CD4-positive, alpha-beta T cell (primary cell): Measurements from ENCODE around the gene E2F3. TPM values are rescaled to one million over a fixed set of nuclear protein-coding genes. Genes with fewer than 3 reads are reported as not detected.

Experiments used
- ATAC-seq: fragments of 200-7000 bp; cut with Tn5 transposase; one replicate; pipeline ENCODE4 v1.10.0; 2022; ENCODE audit warnings: mild to moderate bottlenecking; ENCODE audit not compliant: poor library complexity
- CTCF ChIA-PET: fragments of 350-600 bp; sonication (Branson Sonifier 250); formaldehyde crosslinking; loops from one replicate; lab custom pipeline; 2021; ENCODE audit warnings: antibody characterized with exemption, inconsistent platforms; lab: Charles Lee
- POLR2A ChIA-PET: fragments of 350-600 bp; sonication (Branson Sonifier 250); formaldehyde crosslinking; loops from one replicate; lab custom pipeline; 2021; ENCODE audit warnings: antibody characterized with exemption, inconsistent platforms; lab: Charles Lee
- DNase-seq, 14 experiments: peaks; one replicate each; pipeline ENCODE4 v3.0.0-alpha.2; 2013 to 2020; ENCODE audit warnings: mixed read lengths in 2 of 14
- H3K27ac ChIP-seq, 2 donors: one replicate each; pipeline versions ENCODE4 v1.5.1 to v1.7.0; 2013; ENCODE audit warnings: low read length in 2 of 2, low read depth in 1 of 2, mild to moderate bottlenecking in 1 of 2
- H3K27me3 ChIP-seq, 2 experiments: 1 replicate in 1 of 2; 2 replicates in 1 of 2; pipeline versions ENCODE4 v1.6.1 to v1.7.0; 2013; ENCODE audit warnings: low read length in 2 of 2, control low read depth in 1 of 2, mild to moderate bottlenecking in 1 of 2, moderate library complexity in 1 of 2; ENCODE audit not compliant: insufficient read depth in 2 of 2, control insufficient read depth in 1 of 2
- H3K36me3 ChIP-seq: one replicate; pipeline ENCODE4 v1.6.1; 2013; ENCODE audit warnings: low read length, control low read depth; ENCODE audit not compliant: insufficient read depth
- H3K4me1 ChIP-seq: one replicate; pipeline ENCODE4 v1.6.1; 2013; ENCODE audit warnings: low read length, control low read depth; ENCODE audit not compliant: insufficient read depth
- H3K4me3 ChIP-seq: one replicate; pipeline ENCODE4 v1.5.1; 2013; ENCODE audit warnings: mild to moderate bottlenecking, low read length, moderate library complexity
- H3K9me3 ChIP-seq, 2 experiments: 1 replicate in 1 of 2; 2 replicates in 1 of 2; pipeline versions ENCODE4 v1.6.1 to v1.7.0; 2013; ENCODE audit warnings: low read length in 2 of 2, mild to moderate bottlenecking in 2 of 2, control low read depth in 1 of 2, moderate library complexity in 1 of 2; ENCODE audit not compliant: control insufficient read depth in 1 of 2, insufficient read depth in 1 of 2
- H3K27ac Mint-ChIP-seq: one replicate; pipeline ENCODE4 v1.8.0; 2020; ENCODE audit warnings: mixed read lengths
- H3K27me3 Mint-ChIP-seq: one replicate; pipeline ENCODE4 v1.8.0; 2021; ENCODE audit warnings: mixed read lengths
- H3K36me3 Mint-ChIP-seq: one replicate; pipeline ENCODE4 v1.8.0; 2021; ENCODE audit warnings: low read depth, mixed read lengths
- H3K4me1 Mint-ChIP-seq: one replicate; pipeline ENCODE4 v1.8.0; 2021; ENCODE audit warnings: low read depth, mixed read lengths
- H3K4me3 Mint-ChIP-seq: one replicate; pipeline ENCODE4 v1.8.0; 2020; ENCODE audit warnings: mild to moderate bottlenecking, mixed read lengths
- H3K9me3 Mint-ChIP-seq: one replicate; pipeline ENCODE4 v1.8.0; 2020; ENCODE audit warnings: mixed read lengths
- CTCF ChIP-seq: fragments of 200-600 bp; IDR thresholded peaks from one replicate; pipeline ENCODE4 v1.8.0; 2022; ENCODE audit warnings: antibody characterized with exemption, mild to moderate bottlenecking
- intact Hi-C, 2 experiments: fragments of 100-400 bp; cut with DNase I in 1 of 2; cut with micrococcal nuclease in 1 of 2; formaldehyde crosslinking; loops; one replicate each; pipeline versions ENCODE4 v1.15.1 to v1.9.0; 2023 to 2025; cut with DNase I, micrococcal nuclease
- total RNA-seq, 174 experiments: library from RNA in 2 of 174; stranded (reverse) in 2 of 174; gene quantifications; one replicate each; pipeline ENCODE4 v1.2.3 and lab custom pipeline; 2021 to 2026

The E2F3 gene
- total RNA-seq, 2 experiments from 2014 or later = 2.7 to 2.9 TPM

DNA sequence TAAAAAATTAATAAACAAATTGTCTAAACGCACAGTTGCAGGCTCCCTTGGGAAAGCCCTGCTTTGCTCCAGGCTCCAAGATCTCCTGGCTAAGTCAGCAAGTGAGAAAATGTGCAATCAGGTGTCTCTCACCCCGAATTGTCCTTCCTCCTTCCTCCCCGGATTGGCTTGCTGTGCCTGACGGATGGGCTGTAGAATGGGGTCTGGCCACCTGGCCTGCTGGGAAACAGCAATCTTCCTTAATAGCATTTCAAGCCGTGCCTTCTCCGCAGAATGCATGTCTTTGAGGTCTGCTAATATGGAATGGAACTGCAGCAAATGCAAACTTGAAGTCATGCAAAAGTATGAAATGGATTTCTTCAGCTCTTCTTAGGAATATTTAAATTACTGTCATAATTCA is 88.9 kb downstream of the E2F3 start:
- CTCF ChIA-PET = no interaction called here
- H3K27ac Mint-ChIP-seq = no peak overlapping the region
- H3K9me3 ChIP-seq = no peaks in the 10 kb centered on the region

GRCh38 chr6:20492099-20492498 is 90.4 kb downstream of the E2F3 start:
- Histone ChIP-seq H3K4me1 (no peaks in the 10 kb centered on the region), H3K36me3 (peaks cover 21% of the 10 kb centered on the region), H3K4me3 (no peak overlapping the region), H3K27me3 (no peaks in the 10 kb centered on the region), H3K9me3 (no peaks in the 10 kb centered on the region), H3K27ac (no peak overlapping the region)
- H3K36me3 Mint-ChIP-seq = peaks cover 48% of the 10 kb centered on the region
- H3K4me1 Mint-ChIP-seq = no peaks in the 10 kb centered on the region
- no peak for DNase-seq
- ChIA-PET CTCF (no interaction called here), POLR2A (no interaction called here)
- no peak for TF ChIP-seq CTCF
- intact Hi-C loops = no loop called here
- H3K27ac Mint-ChIP-seq = no peak overlapping the region
- no peaks in the 10 kb centered on the region for H3K9me3 Mint-ChIP-seq
- H3K27me3 Mint-ChIP-seq = no peaks in the 10 kb centered on the region
- no peak for ATAC-seq
- H3K4me3 Mint-ChIP-seq = no peak overlapping the region

More for the DNA sequence above, 88.9 kb downstream of the E2F3 start:
- Histone ChIP-seq H3K4me3 (no peak overlapping the region), H3K27ac (no peak overlapping the region), H3K4me1 (no peaks in the 10 kb centered on the region), H3K27me3 (no peaks in the 10 kb centered on the region), H3K36me3 (peaks cover 21% of the 10 kb centered on the region)
- Mint-ChIP-seq H3K4me3 (no peak overlapping the region), H3K9me3 (no peaks in the 10 kb centered on the region), H3K36me3 (peaks cover 56% of the 10 kb centered on the region), H3K27me3 (no peaks in the 10 kb centered on the region), H3K4me1 (no peaks in the 10 kb centered on the region)
- ATAC-seq (no peak), DNase-seq (no peak)
- TF ChIP-seq CTCF = no peak
- POLR2A ChIA-PET = interaction anchor here (0.6 kb wide), 1 partner anchor 258 kb away, joined by 3 read pairs; no protein-coding TSS in a partner anchor
- intact Hi-C loops = no loop called here

DNA sequence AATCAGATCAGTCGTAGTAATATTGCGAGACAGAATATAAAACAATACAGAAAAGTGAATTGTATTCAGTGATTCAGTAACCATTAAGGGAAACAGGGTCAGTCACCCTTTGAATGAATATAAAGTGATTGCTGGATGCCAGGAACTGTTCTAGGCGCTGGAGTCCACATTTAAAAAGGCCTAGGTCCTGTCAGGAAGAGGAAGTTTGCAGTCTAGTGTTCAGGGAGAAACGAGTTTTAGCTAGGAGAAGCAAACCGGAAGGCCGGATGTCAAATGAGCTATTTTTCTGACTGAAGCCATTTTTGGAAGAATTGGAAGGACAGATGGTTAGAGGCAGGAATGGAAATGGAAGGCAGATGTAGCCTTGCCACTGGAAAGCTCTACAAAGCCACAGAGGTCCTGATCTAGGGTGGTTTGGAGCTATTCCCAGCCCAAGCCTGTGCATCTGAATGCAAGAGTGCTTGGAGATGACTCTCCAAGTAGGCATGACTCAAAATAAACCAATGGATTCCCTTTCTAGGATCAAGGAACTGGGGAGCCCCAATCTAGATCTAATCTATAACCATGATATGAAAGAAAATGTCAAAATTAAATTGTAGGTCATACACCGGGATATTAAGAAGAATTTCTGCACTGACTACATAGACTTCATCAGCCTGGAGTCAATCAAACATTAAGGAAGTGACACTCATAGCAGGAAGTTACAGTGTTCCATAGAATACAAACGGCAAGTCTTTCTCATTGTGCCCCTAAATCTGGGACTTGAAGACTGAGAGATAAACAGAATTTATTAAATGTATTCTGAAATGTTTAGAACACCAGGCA is 95.7 kb downstream of the E2F3 start:
- POLR2A ChIA-PET = interaction anchor here (1.1 kb wide), 1 partner anchor 93 kb away, joined by 3 read pairs; no protein-coding TSS in a partner anchor
- no peak overlapping the region for H3K27ac Mint-ChIP-seq
- H3K4me1 Mint-ChIP-seq = no peaks in the 10 kb centered on the region
- no peaks in the 10 kb centered on the region for H3K27me3 Mint-ChIP-seq
- H3K4me1 ChIP-seq = no peaks in the 10 kb centered on the region
- no peaks in the 10 kb centered on the region for H3K36me3 ChIP-seq
- ATAC-seq (no peak), DNase-seq (no peak)
- CTCF ChIA-PET = no interaction called here
- intact Hi-C loops = no loop called here
- H3K4me3 Mint-ChIP-seq = no peak overlapping the region
- H3K9me3 Mint-ChIP-seq = no peaks in the 10 kb centered on the region
- H3K27ac ChIP-seq = no peak overlapping the region
- H3K4me3 ChIP-seq = no peak overlapping the region
- no peak for TF ChIP-seq CTCF
- no peaks in the 10 kb centered on the region for H3K27me3 ChIP-seq
- H3K36me3 Mint-ChIP-seq = peaks cover 6% of the 10 kb centered on the region
- H3K9me3 ChIP-seq = no peaks in the 10 kb centered on the region
